Measurements from ENCODE around the gene ZSWIM5.
"Not testable (repeated sequence)": the region's sequence is repeated elsewhere in the genome, so short reads cannot be mapped to it uniquely, and the experiment has no call there.

The ZSWIM5 gene

GRCh38 chr1:45016767-45017166 is 189.6 kb downstream of the ZSWIM5 start:
- DNase-seq: peak; percentile 18

- no peak for DNase-seq
Observed at GRCh38 chr1:45016090-45016697, 190.2 kb downstream of the ZSWIM5 start.

GRCh38 chr1:45015683-45016082 is 190.7 kb downstream of the ZSWIM5 start:
- no peak for DNase-seq

- DNase-seq: peak; percentile 92
Observed at GRCh38 chr1:45014321-45015028, 191.9 kb downstream of the ZSWIM5 start.

GRCh38 chr1:45013551-45014209 is 192.7 kb downstream of the ZSWIM5 start:
- DNase-seq: no peak

GRCh38 chr1:45012639-45013278 is 193.6 kb downstream of the ZSWIM5 start:
- DNase-seq: peak; percentile 99

- peak; percentile 99 for DNase-seq
Observed at GRCh38 chr1:45011837-45012638, 194.4 kb downstream of the ZSWIM5 start, which contains the start of gene UROD. UROD (plus strand) TSS chr1:45012254; CDS start chr1:45012266, 12 bp downstream.

- DNase-seq: peak; percentile 96
Observed at GRCh38 chr1:45010855-45011811, 195.3 kb downstream of the ZSWIM5 start, which contains the start of gene HECTD3. HECTD3 (minus strand) TSS chr1:45011324; CDS start chr1:45011257, 67 bp downstream.

- DNase-seq: peak; percentile 61
Observed at GRCh38 chr1:45009956-45010854, 196.2 kb downstream of the ZSWIM5 start.

- no peak for DNase-seq
Observed at GRCh38 chr1:45009296-45009865, 197.0 kb downstream of the ZSWIM5 start.

- no peak for DNase-seq
Observed at GRCh38 chr1:45008516-45008915, 197.9 kb downstream of the ZSWIM5 start.

- no peak for DNase-seq
Observed at GRCh38 chr1:45008076-45008475, 198.3 kb downstream of the ZSWIM5 start.

- DNase-seq: no peak
Observed at GRCh38 chr1:45007311-45007710, 199.1 kb downstream of the ZSWIM5 start.

GRCh38 chr1:45005761-45006160 is 200.6 kb downstream of the ZSWIM5 start:
- DNase-seq: no peak

GRCh38 chr1:45004281-45004920 is 202.0 kb downstream of the ZSWIM5 start:
- DNase-seq: no peak

- no peak for DNase-seq
Observed at GRCh38 chr1:45003741-45004140, 202.7 kb downstream of the ZSWIM5 start.

- no peak for DNase-seq
Observed at GRCh38 chr1:45002650-45003645, 203.5 kb downstream of the ZSWIM5 start.

GRCh38 chr1:45001576-45001975 is 204.8 kb downstream of the ZSWIM5 start:
- DNase-seq: not testable (repeated sequence)

All from hematopoietic multipotent progenitor cell treated with erythropoietin and hydrocortisone succinate and interleukin-3 and kit ligand, for 6 days (in vitro differentiated cells).